ENCODE data around the gene FHIT.

GRCh38 chr3:60992395-60992794 lies 258.9 kb downstream of the FHIT start:
- TF ChIP-seq CTCF (IDR thresholded peaks at IDR 0.05) (no peak), POLR2A (IDR thresholded peaks at IDR 0.05) (no peak), POLR2AphosphoS5 (IDR thresholded peaks at IDR 0.05) (no peak)

Data from suprapubic skin (tissue), 4 donors.